Measurements from ENCODE around the gene ELANE. TPM values are rescaled to one million over a fixed set of nuclear protein-coding genes. Genes with fewer than 3 reads are reported as not detected.

Gene ELANE
- total RNA-seq, 3 donors from 2014 or later = 0.43 to 1.2 (median 0.77) TPM

- ATAC-seq (no peak), DNase-seq (no peak)
- no peak for TF ChIP-seq CTCF (IDR thresholded peaks at IDR 0.05)
- intact Hi-C loops (cut with DNase I, micrococcal nuclease) = no loop called here
- Histone ChIP-seq H3K9me3 (no peaks in the 10 kb centered on the region), H3K36me3 (ENCODE audit: low read depth) (no peaks in the 10 kb centered on the region), H3K4me3 (no peak overlapping the region), H3K4me1 (ENCODE audit: low read depth) (peaks cover 5% of the 10 kb centered on the region)
Measured at GRCh38 chr19:896999-897398, 44.9 kb downstream of the ELANE start.

GRCh38 chr19:897442-898039 is 45.4 kb downstream of the ELANE start:
- no peaks in the 10 kb centered on the region for H3K36me3 ChIP-seq (ENCODE audit: low read depth)

GRCh38 chr19:898663-899062 is 46.6 kb downstream of the ELANE start:
- no peak for ATAC-seq
- intact Hi-C loops (cut with DNase I, micrococcal nuclease) = no loop called here
- TF ChIP-seq CTCF (IDR thresholded peaks at IDR 0.05) = no peak

More at GRCh38 chr19:897442-898039, 45.4 kb downstream of the ELANE start:
- intact Hi-C loops (cut with DNase I, micrococcal nuclease) = no loop called here
- Histone ChIP-seq H3K4me3 (no peak overlapping the region), H3K4me1 (ENCODE audit: low read depth) (peaks cover 5% of the 10 kb centered on the region), H3K9me3 (no peaks in the 10 kb centered on the region)
- TF ChIP-seq CTCF (IDR thresholded peaks at IDR 0.05) = no peak
- ATAC-seq (no peak), DNase-seq (no peak)

DNA sequence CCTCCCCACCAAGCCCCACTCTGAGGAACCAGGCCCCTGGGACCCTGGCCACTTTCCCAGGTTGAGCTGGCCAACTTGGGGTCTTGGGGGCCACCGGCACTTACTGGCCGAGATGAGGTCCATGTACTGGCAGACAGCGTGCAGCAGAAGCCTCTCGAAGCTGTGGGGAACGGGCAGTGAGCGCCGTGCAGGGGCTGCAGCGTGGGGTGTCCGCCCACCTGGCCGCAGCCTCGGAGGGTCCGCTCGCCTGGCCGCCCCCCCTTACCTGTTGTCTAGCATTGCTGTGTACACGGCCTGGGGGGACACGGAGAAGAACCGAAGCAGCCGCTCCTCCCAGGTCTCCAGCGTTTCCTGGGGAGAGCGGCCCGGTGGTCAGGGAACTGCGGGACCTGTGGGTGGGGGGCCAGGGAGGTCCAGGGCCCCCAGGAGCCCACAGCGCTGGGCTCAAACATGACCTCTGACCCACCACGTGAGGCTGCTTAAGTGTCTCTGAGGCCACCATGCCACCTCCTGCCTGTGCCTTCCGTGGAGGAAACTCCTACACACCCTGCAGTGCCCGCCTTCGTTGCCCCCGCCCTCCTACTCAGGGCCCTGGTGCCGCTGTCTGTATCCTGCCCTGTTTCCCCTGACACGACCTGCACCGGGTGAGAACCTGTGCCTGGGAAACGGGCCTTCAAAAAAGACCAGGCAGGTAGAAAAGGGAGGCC is 47.4 kb downstream of the ELANE start:
- Histone ChIP-seq H3K36me3 (ENCODE audit: low read depth) (no peaks in the 10 kb centered on the region), H3K4me1 (ENCODE audit: low read depth) (peaks cover 2% of the 10 kb centered on the region), H3K4me3 (no peak overlapping the region), H3K9me3 (no peaks in the 10 kb centered on the region)
- ATAC-seq (no peak), DNase-seq (no peak)
- intact Hi-C loops (cut with DNase I, micrococcal nuclease) = no loop called here
- TF ChIP-seq CTCF (IDR thresholded peaks at IDR 0.05) = no peak

More at GRCh38 chr19:898663-899062, 46.6 kb downstream of the ELANE start:
- H3K36me3 ChIP-seq (ENCODE audit: low read depth) = no peaks in the 10 kb centered on the region
- DNase-seq = peak in 1 of 3 donors; percentile 70
- peaks cover 2% of the 10 kb centered on the region for H3K4me1 ChIP-seq (ENCODE audit: low read depth)
- H3K4me3 ChIP-seq = no peak overlapping the region
- no peaks in the 10 kb centered on the region for H3K9me3 ChIP-seq

GRCh38 chr19:900043-900301 is 47.9 kb downstream of the ELANE start:
- H3K36me3 ChIP-seq (ENCODE audit: low read depth) = no peaks in the 10 kb centered on the region
- peaks cover 2% of the 10 kb centered on the region for H3K4me1 ChIP-seq (ENCODE audit: low read depth)
- no peak for DNase-seq
- H3K4me3 ChIP-seq = no peak overlapping the region
- no peaks in the 10 kb centered on the region for H3K9me3 ChIP-seq
- intact Hi-C loops (cut with DNase I, micrococcal nuclease) = no loop called here
- TF ChIP-seq CTCF (IDR thresholded peaks at IDR 0.05) = no peak
- no peak for ATAC-seq

All from mucosa of descending colon (tissue), 3 donors.